ENCODE data around the gene COMMD9.
A peak's percentile ranks its signal among the peaks of the same experiment; 100 is the strongest.
"Not testable (repeated sequence)": the region's sequence is repeated elsewhere in the genome, so short reads cannot be mapped to it uniquely, and the experiment has no call there.

COMMD9 gene

GRCh38 chr11:36289226-36289852, at the start of gene COMMD9:
TSS of gene COMMD9 (minus strand) at chr11:36289424. CDS start at chr11:36289412, 12 bp downstream.
- no peaks in the 10 kb centered on the region for H3K27me3 Mint-ChIP-seq (ENCODE audit: low read depth)
- H3K36me3 Mint-ChIP-seq (ENCODE audit: low read depth): no peaks in the 10 kb centered on the region
- peak within 1 kb of the TSS; percentile 79 for H3K27ac Mint-ChIP-seq
- peaks cover 24% of the 10 kb centered on the region for H3K4me1 Mint-ChIP-seq (ENCODE audit: low read depth)
- no peaks in the 10 kb centered on the region for H3K9me3 Mint-ChIP-seq
- H3K4me3 Mint-ChIP-seq: peak within 1 kb of the TSS; percentile 91

- no peak overlapping the region for H3K27ac Mint-ChIP-seq
- no peak overlapping the region for H3K4me3 Mint-ChIP-seq
- peaks cover 17% of the 10 kb centered on the region for H3K27me3 Mint-ChIP-seq (ENCODE audit: low read depth)
- no peaks in the 10 kb centered on the region for H3K4me1 Mint-ChIP-seq (ENCODE audit: low read depth)
- H3K9me3 Mint-ChIP-seq: no peaks in the 10 kb centered on the region
- no peaks in the 10 kb centered on the region for H3K36me3 Mint-ChIP-seq (ENCODE audit: low read depth)
Observed at GRCh38 chr11:36333897-36334296, 44.7 kb upstream of the COMMD9 start.

GRCh38 chr11:36333468-36333867, 44.2 kb upstream of the COMMD9 start:
- Mint-ChIP-seq H3K27me3 (ENCODE audit: low read depth) (peaks cover 18% of the 10 kb centered on the region), H3K36me3 (ENCODE audit: low read depth) (no peaks in the 10 kb centered on the region), H3K4me3 (no peak overlapping the region), H3K9me3 (no peaks in the 10 kb centered on the region), H3K27ac (no peak overlapping the region), H3K4me1 (ENCODE audit: low read depth) (no peaks in the 10 kb centered on the region)

GRCh38 chr11:36330411-36330810, 41.2 kb upstream of the COMMD9 start:
- Mint-ChIP-seq H3K4me3 (no peak overlapping the region), H3K27me3 (ENCODE audit: low read depth) (peaks cover 23% of the 10 kb centered on the region), H3K27ac (no peak overlapping the region), H3K36me3 (ENCODE audit: low read depth) (no peaks in the 10 kb centered on the region), H3K9me3 (no peaks in the 10 kb centered on the region), H3K4me1 (ENCODE audit: low read depth) (no peaks in the 10 kb centered on the region)

- H3K9me3 Mint-ChIP-seq: no peaks in the 10 kb centered on the region
- peaks cover 23% of the 10 kb centered on the region for H3K27me3 Mint-ChIP-seq (ENCODE audit: low read depth)
- no peaks in the 10 kb centered on the region for H3K36me3 Mint-ChIP-seq (ENCODE audit: low read depth)
- no peaks in the 10 kb centered on the region for H3K4me1 Mint-ChIP-seq (ENCODE audit: low read depth)
- no peak overlapping the region for H3K4me3 Mint-ChIP-seq
- no peak overlapping the region for H3K27ac Mint-ChIP-seq
Observed at GRCh38 chr11:36328966-36329673, 39.9 kb upstream of the COMMD9 start.

GRCh38 chr11:36326524-36327419, 37.5 kb upstream of the COMMD9 start:
- no peak overlapping the region for H3K4me3 Mint-ChIP-seq
- H3K9me3 Mint-ChIP-seq: no peaks in the 10 kb centered on the region
- no peaks in the 10 kb centered on the region for H3K36me3 Mint-ChIP-seq (ENCODE audit: low read depth)
- no peak overlapping the region for H3K27ac Mint-ChIP-seq
- no peaks in the 10 kb centered on the region for H3K4me1 Mint-ChIP-seq (ENCODE audit: low read depth)
- H3K27me3 Mint-ChIP-seq (ENCODE audit: low read depth): peaks cover 17% of the 10 kb centered on the region

GRCh38 chr11:36325403-36325802, 36.2 kb upstream of the COMMD9 start:
- H3K9me3 Mint-ChIP-seq; H3K4me1 Mint-ChIP-seq (ENCODE audit: low read depth); H3K27ac Mint-ChIP-seq; H3K4me3 Mint-ChIP-seq; H3K36me3 Mint-ChIP-seq (ENCODE audit: low read depth): not testable (repeated sequence)
- peaks cover 22% of the 10 kb centered on the region for H3K27me3 Mint-ChIP-seq (ENCODE audit: low read depth)

GRCh38 chr11:36324956-36325355, 35.7 kb upstream of the COMMD9 start:
- H3K36me3 Mint-ChIP-seq (ENCODE audit: low read depth); H3K4me3 Mint-ChIP-seq; H3K4me1 Mint-ChIP-seq (ENCODE audit: low read depth); H3K9me3 Mint-ChIP-seq; H3K27ac Mint-ChIP-seq: not testable (repeated sequence)
- H3K27me3 Mint-ChIP-seq (ENCODE audit: low read depth): peaks cover 22% of the 10 kb centered on the region

GRCh38 chr11:36317992-36318391, 28.8 kb upstream of the COMMD9 start:
- Mint-ChIP-seq H3K27me3 (ENCODE audit: low read depth) (peaks cover 44% of the 10 kb centered on the region), H3K4me3 (no peak overlapping the region), H3K9me3 (no peaks in the 10 kb centered on the region), H3K36me3 (ENCODE audit: low read depth) (no peaks in the 10 kb centered on the region), H3K27ac (no peak overlapping the region), H3K4me1 (ENCODE audit: low read depth) (peaks cover 6% of the 10 kb centered on the region)

- Mint-ChIP-seq H3K9me3 (no peaks in the 10 kb centered on the region), H3K27ac (no peak overlapping the region), H3K4me1 (ENCODE audit: low read depth) (peaks cover 5% of the 10 kb centered on the region), H3K36me3 (ENCODE audit: low read depth) (no peaks in the 10 kb centered on the region), H3K4me3 (no peak overlapping the region), H3K27me3 (ENCODE audit: low read depth) (peaks cover 48% of the 10 kb centered on the region)
Observed at GRCh38 chr11:36316049-36316448, 26.8 kb upstream of the COMMD9 start.

- peaks cover 5% of the 10 kb centered on the region for H3K4me1 Mint-ChIP-seq (ENCODE audit: low read depth)
- H3K27ac Mint-ChIP-seq: no peak overlapping the region
- peaks cover 48% of the 10 kb centered on the region for H3K27me3 Mint-ChIP-seq (ENCODE audit: low read depth)
Observed at GRCh38 chr11:36314434-36314767, 25.2 kb upstream of the COMMD9 start.

GRCh38 chr11:36313750-36314433, 24.7 kb upstream of the COMMD9 start:
- H3K4me3 Mint-ChIP-seq: no peak overlapping the region
- peaks cover 9% of the 10 kb centered on the region for H3K9me3 Mint-ChIP-seq
- peaks cover 44% of the 10 kb centered on the region for H3K27me3 Mint-ChIP-seq (ENCODE audit: low read depth)

More at GRCh38 chr11:36314434-36314767, 25.2 kb upstream of the COMMD9 start:
- H3K4me3 Mint-ChIP-seq: no peak overlapping the region
- no peaks in the 10 kb centered on the region for H3K36me3 Mint-ChIP-seq (ENCODE audit: low read depth)
- H3K9me3 Mint-ChIP-seq: peaks cover 9% of the 10 kb centered on the region

GRCh38 chr11:36312611-36313472, 23.6 kb upstream of the COMMD9 start:
- peaks cover 9% of the 10 kb centered on the region for H3K9me3 Mint-ChIP-seq
- H3K4me1 Mint-ChIP-seq (ENCODE audit: low read depth): peaks cover 5% of the 10 kb centered on the region
- H3K27me3 Mint-ChIP-seq (ENCODE audit: low read depth): peaks cover 46% of the 10 kb centered on the region
- H3K4me3 Mint-ChIP-seq: no peak overlapping the region
- H3K27ac Mint-ChIP-seq: no peak overlapping the region
- H3K36me3 Mint-ChIP-seq (ENCODE audit: low read depth): no peaks in the 10 kb centered on the region

More at GRCh38 chr11:36313750-36314433, 24.7 kb upstream of the COMMD9 start:
- Mint-ChIP-seq H3K36me3 (ENCODE audit: low read depth) (no peaks in the 10 kb centered on the region), H3K4me1 (ENCODE audit: low read depth) (peaks cover 5% of the 10 kb centered on the region), H3K27ac (no peak overlapping the region)

All from T-helper 1 cell treated with Interleukin-12 subunit alpha and Interleukin-12 subunit beta and Interleukin-4 antibody, amounts not matched to agents 30 μg/mL and 1 μg/mL, for 36 hours (primary cell).